MM.1S (cell line): ENCODE results near the gene NCOR2.

Source experiments
- DNase-seq: peaks from one replicate; pipeline ENCODE4 v3.0.0-alpha.2; 2015
- H2AFZ ChIP-seq: fragments of 300-600 bp; sonication (generic); 2 replicates; pipeline ENCODE4 v1.6.0; 2016; ENCODE audit warnings: antibody characterized with exemption, low read length
- H3F3A ChIP-seq: fragments of 300-600 bp; sonication (generic); 2 replicates; pipeline ENCODE4 v1.6.1; 2016; ENCODE audit warnings: mild to moderate bottlenecking, antibody characterized with exemption, low read length, moderate library complexity, mixed read lengths; ENCODE audit not compliant: insufficient read depth
- H3K27ac ChIP-seq: fragments of 300-600 bp; sonication (generic); 2 replicates; pipeline ENCODE4 v1.5.1; 2016; ENCODE audit warnings: mild to moderate bottlenecking, low read length
- H3K27me3 ChIP-seq: fragments of 300-600 bp; sonication (generic); replicated peaks from 2 replicates; pipeline ENCODE4 v1.6.0; 2016; ENCODE audit warnings: low read length; ENCODE audit not compliant: insufficient read depth
- H3K36me3 ChIP-seq: fragments of 300-600 bp; sonication (generic); replicated peaks from 2 replicates; pipeline ENCODE4 v1.6.1; 2016; ENCODE audit warnings: mild to moderate bottlenecking, low read length, mixed read lengths; ENCODE audit not compliant: insufficient read depth
- H3K4me1 ChIP-seq: fragments of 300-600 bp; sonication (generic); 2 replicates; pipeline ENCODE4 v1.6.1; 2016; ENCODE audit warnings: low read length, mixed read lengths
- H3K4me2 ChIP-seq: fragments of 300-600 bp; sonication (generic); 2 replicates; pipeline ENCODE4 v1.6.0; 2016; ENCODE audit warnings: low read depth, low read length
- H3K4me3 ChIP-seq: fragments of 300-600 bp; sonication (generic); 2 replicates; pipeline ENCODE4 v1.5.1; 2016; ENCODE audit warnings: low read length, mixed read lengths
- H3K79me2 ChIP-seq: fragments of 300-600 bp; sonication (generic); 2 replicates; pipeline ENCODE4 v1.6.1; 2016; ENCODE audit warnings: mixed run types, low read length, mixed read lengths
- H3K9ac ChIP-seq: fragments of 300-600 bp; sonication (generic); 2 replicates; pipeline ENCODE4 v1.6.1; 2016; ENCODE audit warnings: low read length, mixed read lengths
- H3K9me2 ChIP-seq: fragments of 300-600 bp; sonication (generic); replicated peaks from 2 replicates; pipeline ENCODE4 v1.6.1; 2016; ENCODE audit warnings: mild to moderate bottlenecking, low read length, mixed read lengths; ENCODE audit not compliant: insufficient read depth
- H3K9me3 ChIP-seq: fragments of 300-600 bp; sonication (generic); replicated peaks from 2 replicates; pipeline ENCODE4 v1.6.1; 2016; ENCODE audit warnings: mild to moderate bottlenecking, low read length, mixed read lengths; ENCODE audit not compliant: insufficient read depth
- H4K20me1 ChIP-seq: fragments of 300-600 bp; sonication (generic); 2 replicates; pipeline ENCODE4 v1.6.1; 2016; ENCODE audit warnings: mild to moderate bottlenecking, low read length, moderate library complexity, mixed read lengths; ENCODE audit not compliant: insufficient read depth
- CTCF ChIP-seq: fragments of 300-600 bp; sonication (generic); IDR thresholded peaks from 2 replicates; pipeline ENCODE4 v1.5.1; 2016; ENCODE audit warnings: antibody characterized with exemption, low read length, mixed read lengths
- EZH2 ChIP-seq: fragments of 300-600 bp; sonication (generic); optimal IDR thresholded peaks from 2 replicates; pipeline ENCODE3; 2017; ENCODE audit warnings: low read depth, mild to moderate bottlenecking, antibody characterized with exemption, low read length, mixed read lengths
- EZH2phosphoT487 ChIP-seq: fragments of 300-600 bp; sonication (generic); IDR thresholded peaks from 2 replicates; pipeline ENCODE4 v1.6.1; 2018; ENCODE audit warnings: antibody characterized with exemption, low read length

NCOR2 gene

GRCh38 chr12:124603100-124603541 is 35.7 kb upstream of the NCOR2 start:
- no peak overlapping the region for H3K4me2 ChIP-seq
- H3K27me3 ChIP-seq = no peaks in the 10 kb centered on the region
- H4K20me1 ChIP-seq = no peaks in the 10 kb centered on the region
- H3K79me2 ChIP-seq = no peaks in the 10 kb centered on the region
- H3K9me3 ChIP-seq = no peaks in the 10 kb centered on the region
- H3K4me1 ChIP-seq = peaks cover 15% of the 10 kb centered on the region
- no peaks in the 10 kb centered on the region for H3K9me2 ChIP-seq
- H3K4me3 ChIP-seq = no peak overlapping the region
- DNase-seq = no peak
- H2AFZ ChIP-seq = no peak overlapping the region
- peaks cover 7% of the 10 kb centered on the region for H3F3A ChIP-seq
- no peak overlapping the region for H3K9ac ChIP-seq
- H3K27ac ChIP-seq = no peak overlapping the region
- no peaks in the 10 kb centered on the region for H3K36me3 ChIP-seq
- TF ChIP-seq EZH2phosphoT487 (no peak), EZH2 (no peak), CTCF (no peak)

- Histone ChIP-seq H3K36me3 (no peaks in the 10 kb centered on the region), H3F3A (no peaks in the 10 kb centered on the region), H4K20me1 (no peaks in the 10 kb centered on the region), H3K27ac (no peak overlapping the region), H3K9ac (no peak overlapping the region), H3K4me3 (no peak overlapping the region), H2AFZ (no peak overlapping the region), H3K9me2 (no peaks in the 10 kb centered on the region), H3K4me1 (0 out of 2 replicates have a peak, but pooled peaks cover 6% of the 10 kb centered on the region), H3K4me2 (no peak overlapping the region), H3K79me2 (no peaks in the 10 kb centered on the region), H3K9me3 (no peaks in the 10 kb centered on the region), H3K27me3 (no peaks in the 10 kb centered on the region)
- TF ChIP-seq CTCF (no peak), EZH2phosphoT487 (no peak), EZH2 (no peak)
- no peak for DNase-seq
Measured at GRCh38 chr12:124601706-124602105, 34.3 kb upstream of the NCOR2 start.

- TF ChIP-seq EZH2 (no peak), EZH2phosphoT487 (no peak), CTCF (no peak)
- no peaks in the 10 kb centered on the region for H3K9me2 ChIP-seq
- H3K4me1 ChIP-seq = 0 out of 2 replicates have a peak, but pooled peaks cover 6% of the 10 kb centered on the region
- no peaks in the 10 kb centered on the region for H3F3A ChIP-seq
- H3K79me2 ChIP-seq = no peaks in the 10 kb centered on the region
- no peak overlapping the region for H3K9ac ChIP-seq
- H3K27me3 ChIP-seq = no peaks in the 10 kb centered on the region
- H3K9me3 ChIP-seq = no peaks in the 10 kb centered on the region
- H4K20me1 ChIP-seq = no peaks in the 10 kb centered on the region
- H2AFZ ChIP-seq = no peak overlapping the region
- no peak overlapping the region for H3K27ac ChIP-seq
- no peak for DNase-seq
- no peak overlapping the region for H3K4me2 ChIP-seq
- no peak overlapping the region for H3K4me3 ChIP-seq
- H3K36me3 ChIP-seq = no peaks in the 10 kb centered on the region
Measured at GRCh38 chr12:124599074-124599999, 31.9 kb upstream of the NCOR2 start.
